HG03558 (cell line): ENCODE results near the gene TP53I11.

Experiments
- ATAC-seq: cut with Tn5 transposase; IDR thresholded peaks from one replicate; pipeline ENCODE4 v1.9.1; 2021; ENCODE audit warnings: moderate number of reproducible peaks; ENCODE audit not compliant: unreplicated experiment; ENCODE audit errors: extremely low read depth

TP53I11 gene

DNA sequence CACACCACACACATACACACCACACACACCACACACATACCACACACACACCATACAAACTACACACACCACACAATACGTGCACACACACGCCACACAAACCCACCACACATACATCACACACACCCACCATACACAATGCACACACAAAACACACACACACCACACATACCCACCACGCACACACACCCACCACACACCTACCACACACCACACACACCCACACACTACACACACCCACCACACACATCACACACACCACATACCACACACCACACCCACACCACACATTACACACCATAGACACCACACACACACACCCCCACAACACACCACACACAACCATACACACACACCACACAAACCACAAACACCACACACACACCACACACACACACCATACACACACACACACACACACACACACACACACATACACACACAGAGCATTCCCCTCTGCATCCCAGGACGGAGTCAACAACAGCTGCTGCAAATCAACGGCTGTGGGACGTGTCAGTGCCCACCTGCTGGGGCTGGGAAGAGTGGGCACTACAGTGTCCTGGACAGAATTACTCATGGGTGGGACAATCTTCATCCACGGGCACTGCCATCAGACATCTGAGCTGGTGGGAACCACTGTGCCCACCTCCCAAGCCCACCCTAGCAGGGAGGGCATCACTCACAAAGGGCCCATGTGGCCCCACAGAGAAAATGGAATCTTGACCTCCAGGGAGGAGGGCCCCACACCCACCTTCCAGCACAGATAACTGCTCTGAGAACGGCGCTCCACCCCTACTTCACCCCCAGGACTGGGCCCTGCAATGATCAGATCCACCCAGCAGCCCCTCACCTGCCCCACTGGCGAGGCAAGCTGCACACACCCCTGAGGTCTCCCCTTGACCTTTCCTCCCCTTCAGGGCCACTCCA is 8.4 kb downstream of the TP53I11 start:
- no peak for ATAC-seq

DNA sequence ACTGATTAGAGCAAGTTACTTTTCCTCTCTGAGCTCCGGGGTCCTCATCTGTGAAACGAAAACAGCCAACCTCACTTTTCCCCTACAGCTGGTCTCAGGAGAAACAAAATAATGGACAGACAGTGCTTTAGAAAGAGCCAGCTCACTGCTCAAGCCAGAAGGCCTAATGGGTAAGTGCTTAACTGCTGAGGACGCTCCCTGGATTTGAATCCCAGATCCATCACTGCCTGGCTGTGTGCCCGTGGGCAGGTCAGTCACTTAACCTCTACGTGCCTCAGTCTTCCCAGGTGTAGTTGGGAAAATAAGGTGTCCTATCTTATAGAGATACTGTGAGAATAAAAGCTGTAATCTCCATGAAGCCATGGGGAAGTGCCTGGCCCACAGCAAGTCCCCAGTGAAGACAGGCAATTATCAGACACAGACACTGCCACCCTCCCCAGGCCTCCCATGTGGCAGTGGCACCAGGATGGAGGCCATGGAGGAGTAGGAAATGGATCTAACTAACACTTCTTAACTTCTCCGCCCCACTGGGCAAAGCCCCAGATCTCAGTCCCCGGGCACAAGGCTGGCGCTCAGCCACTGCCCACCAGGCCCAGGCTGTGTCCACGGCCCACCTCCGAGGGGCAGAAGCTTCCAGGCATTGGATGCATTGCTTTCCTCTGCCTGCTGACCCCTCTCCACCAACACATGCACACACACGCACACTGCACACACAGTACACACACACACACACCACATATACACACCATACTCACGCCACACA is 9.2 kb downstream of the TP53I11 start:
- no peak for ATAC-seq

DNA sequence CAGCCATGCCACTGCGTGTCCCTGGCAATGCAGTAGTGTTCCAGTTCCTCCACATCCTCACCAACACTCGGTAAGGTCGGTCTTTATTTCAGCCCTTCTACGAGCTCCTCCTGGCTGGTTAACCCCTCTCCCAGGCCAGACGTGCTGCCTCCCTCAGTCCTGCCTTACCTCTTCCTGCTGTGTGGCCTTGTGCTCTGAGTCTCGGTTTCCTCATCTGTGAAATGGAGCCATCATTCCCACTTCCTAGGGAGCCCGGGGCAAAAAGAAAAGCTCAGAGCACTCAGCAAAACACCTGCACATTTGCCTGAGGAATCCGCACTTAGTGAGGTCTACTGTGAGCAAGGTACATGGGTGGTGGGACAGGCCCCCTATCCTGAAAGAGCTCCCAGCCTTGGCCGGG is 9.8 kb downstream of the TP53I11 start:
- no peak for ATAC-seq

DNA sequence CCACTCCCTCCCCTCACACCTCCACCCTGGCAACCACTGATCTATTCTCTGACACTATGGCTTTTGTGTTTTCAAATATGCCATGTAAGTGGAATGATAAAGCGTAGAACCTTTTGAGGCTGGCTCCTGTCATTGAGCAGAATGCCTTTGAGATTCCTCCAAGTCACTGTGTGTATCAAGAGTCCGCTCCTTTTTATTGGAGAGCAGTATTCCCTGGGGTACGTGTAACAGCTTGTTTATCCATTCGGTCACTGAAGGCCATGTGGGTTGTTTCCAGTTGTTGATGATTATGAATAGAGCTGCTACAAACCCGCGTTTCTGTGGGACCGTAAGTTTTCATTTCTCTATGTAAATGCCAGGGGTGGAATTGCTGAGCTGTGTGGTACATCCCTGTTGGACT is 10.3 kb downstream of the TP53I11 start:
- ATAC-seq, result no peak

DNA sequence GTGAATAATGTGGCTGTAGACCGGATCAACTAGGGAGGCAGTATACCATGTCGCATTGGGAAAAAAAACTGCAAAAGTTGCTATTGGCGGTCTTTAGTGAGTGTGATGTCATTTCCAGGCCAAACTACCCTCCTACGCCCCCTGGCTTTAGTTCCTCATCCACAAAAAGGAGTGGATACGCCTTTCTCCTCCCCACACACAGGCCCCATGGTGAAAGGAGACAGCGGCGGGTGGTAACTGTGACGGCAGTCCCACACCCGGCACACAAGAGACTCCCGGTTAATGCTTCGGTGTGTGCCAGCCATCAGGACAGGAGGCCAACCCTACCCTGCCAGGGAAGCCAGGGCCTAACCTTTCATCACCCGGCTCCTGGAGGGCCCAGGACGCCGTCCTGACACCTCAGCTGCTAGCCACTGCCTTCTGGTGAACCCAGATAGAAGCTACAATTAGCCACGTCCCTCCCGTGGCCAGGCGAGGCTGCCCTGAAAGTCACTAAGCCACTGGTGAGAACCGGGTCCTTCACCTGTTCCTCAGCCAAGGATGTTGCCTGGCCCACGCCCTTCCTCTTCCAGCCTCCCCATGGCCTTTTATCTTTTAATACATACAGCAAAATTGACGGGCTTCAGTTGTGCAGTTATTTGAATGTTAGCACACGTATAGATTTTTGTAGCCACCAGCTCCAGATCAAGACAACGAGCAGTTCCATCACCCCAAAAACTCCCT is 10.8 kb downstream of the TP53I11 start:
- no peak for ATAC-seq

DNA sequence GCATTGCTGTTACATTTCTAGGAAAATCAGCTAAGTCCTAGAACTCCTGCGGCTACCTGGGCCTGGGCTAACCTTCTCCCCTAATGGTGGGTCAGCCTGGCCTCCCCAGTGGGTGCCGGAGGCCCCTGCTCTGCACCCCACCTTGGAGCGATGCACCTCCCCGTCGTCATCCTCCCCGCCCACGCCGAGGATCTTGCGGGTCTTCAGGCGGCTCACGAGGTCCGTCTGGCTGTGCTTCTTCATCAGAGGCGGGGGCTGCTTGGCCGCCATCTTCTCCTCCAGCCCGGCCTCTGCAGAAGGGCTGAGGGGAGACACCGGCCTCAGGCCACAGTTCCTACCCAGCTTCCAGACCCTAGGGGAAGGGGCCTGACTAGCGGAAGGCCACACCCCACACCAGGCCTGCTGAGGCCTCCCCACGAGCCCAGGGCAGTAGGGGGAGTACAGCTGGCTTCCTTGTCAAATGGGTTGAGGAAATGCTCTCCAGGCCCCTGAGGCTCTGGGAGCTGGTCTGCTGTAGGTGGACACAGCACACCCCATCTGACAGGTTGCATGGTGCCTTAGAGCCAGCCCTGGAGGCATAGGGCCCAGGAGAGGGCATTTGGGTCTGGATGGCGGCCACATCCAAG is 12.5 kb downstream of the TP53I11 start:
- ATAC-seq, result no peak

DNA sequence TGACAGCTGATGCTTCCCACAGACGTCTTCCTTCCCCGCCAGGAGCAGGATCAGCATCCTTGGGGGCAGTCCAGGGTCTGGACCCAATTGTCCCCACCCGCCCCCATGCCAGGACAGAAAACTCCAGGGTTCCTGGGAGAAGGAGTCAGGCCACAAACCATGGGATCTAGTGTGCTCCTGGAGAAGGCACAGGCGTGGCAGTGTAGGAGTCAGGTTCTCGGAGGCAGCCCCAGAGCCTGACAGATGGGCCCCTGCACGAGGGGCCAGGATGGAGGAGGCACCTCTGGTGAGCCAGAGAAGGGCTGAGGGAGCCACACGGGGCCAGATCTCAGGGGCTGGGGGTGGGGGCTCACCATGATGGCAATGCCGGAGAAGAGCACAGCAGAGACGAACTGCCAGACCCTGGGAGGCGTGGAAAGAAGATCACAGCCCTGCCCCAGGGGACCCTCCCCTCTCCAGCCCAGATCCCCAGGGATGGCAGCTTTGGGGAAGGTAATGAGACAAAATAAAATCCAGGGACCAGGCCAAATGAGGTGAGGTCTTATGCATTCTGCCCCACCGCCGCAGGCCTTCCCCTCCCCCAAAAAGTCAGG is 13.6 kb downstream of the TP53I11 start:
- ATAC-seq, result no peak

DNA sequence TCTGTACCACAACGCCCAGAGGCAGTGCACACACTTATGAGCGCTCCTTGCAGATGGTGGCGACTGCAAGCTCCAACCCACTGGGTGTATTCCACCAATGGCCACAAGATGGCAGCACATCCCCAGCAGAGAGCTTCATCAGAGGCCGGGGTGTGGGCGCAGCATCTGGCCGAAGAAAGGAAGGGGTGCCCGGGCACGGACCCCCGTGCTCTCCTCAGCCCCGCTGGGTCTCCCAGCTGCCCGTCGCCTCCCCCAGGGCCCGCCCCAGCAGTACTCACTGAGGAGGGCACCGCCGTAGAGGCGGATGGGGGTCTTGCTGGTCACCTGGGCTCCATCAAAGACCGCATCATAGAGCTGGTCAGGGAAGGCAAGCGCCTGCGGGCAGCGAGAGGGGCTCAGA is 14.2 kb downstream of the TP53I11 start:
- ATAC-seq, result no peak

DNA sequence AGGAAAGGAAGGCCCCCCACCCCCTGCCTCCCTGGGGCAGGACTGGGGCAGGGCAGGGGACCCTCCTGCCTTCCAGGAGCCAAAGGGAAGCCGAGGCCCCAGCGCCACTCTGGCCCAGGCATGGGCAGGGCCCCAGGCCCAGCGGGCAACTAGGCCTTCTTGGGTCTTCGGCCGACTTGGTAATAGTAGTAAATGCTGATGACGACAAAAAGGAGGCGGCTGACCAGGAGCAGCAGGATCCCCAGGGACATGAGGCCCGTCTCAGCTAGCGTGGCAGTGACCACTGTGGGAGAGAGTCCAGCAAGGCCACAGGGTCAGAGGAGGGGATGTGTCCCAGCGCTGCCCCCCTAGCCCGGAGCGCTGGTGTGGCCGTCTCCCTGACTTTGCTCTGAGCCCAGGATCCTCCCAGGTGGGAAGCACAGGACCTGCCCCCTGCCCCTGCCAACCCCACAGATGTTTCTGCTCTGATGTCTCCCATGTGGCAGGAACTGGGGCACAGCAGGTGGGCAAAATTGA is 15.9 kb downstream of the TP53I11 start:
- no peak for ATAC-seq

DNA sequence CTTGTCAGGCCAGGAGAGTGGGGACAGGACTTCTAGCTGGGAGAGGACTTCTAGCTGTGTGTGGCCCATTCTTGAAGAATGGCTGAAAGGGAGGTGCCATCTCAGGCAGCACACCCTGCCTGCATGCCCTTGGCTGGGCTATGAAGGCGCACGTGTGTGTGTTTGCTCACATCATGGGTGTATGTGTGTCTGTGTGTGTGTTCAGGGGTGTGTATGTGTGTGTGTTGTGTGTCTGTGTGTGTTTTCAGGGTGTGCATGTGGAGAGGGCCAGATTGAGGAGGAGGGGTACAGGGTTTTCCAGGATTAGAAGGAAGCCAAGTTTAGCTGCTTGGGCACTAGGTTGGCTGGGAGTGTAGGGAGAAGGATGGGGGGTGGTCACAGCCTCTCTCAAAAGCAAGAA is 16.6 kb downstream of the TP53I11 start:
- no peak for ATAC-seq

DNA sequence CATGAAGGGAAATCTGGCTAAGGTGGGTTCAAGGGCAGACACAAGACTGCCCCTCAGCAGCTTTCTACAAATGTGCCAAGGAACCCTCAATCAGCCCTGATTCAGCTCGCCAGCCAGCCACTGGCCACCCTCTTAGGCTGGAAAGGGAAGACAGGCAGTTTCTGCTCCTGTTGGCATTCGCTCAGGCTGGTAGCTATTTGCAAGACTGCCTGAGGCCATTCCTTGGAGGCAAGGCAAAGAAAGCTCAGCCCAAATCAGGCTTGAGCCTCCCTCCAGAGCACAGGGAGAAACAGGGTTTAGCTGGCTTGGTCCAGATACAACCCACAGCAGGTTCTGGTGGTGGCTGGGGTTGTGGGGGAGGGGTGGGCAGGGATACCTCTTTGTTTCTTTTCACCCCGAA is 19.2 kb downstream of the TP53I11 start:
- no peak for ATAC-seq

DNA sequence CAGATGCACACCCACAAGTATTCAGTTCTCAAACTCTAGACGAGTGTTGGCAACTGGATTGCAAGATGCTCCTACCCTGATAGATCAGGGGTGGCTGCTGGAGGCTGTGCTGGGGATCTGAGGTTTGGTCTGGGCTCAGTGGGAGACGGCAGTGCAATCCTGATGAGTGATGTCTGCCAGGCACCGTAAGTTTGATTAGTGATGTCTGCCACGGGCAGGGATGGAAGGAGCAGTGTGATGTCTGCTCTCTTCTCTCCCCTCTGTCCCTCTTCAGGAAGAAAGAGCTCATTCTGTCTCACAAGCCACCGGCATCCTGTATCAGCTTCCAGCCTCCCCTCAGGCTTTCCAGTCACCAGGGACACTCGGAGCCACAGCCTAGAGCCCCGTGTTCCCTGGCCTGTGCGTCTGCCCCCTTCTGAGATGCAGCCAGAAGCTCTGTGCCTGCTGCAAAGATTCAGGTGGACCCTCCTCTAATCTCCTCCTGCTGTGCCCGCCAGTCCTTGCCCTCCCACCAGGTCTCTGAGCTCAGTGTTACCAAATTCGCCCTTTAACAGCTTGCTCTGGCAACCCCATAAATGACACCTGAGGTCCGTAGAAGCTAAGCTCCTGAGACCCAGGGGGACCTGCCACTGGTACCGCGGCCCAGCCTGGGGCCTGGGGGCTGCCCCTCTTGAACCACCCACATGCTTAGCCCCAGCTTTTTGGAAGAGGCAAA is 19.9 kb downstream of the TP53I11 start:
- ATAC-seq, result no peak

DNA sequence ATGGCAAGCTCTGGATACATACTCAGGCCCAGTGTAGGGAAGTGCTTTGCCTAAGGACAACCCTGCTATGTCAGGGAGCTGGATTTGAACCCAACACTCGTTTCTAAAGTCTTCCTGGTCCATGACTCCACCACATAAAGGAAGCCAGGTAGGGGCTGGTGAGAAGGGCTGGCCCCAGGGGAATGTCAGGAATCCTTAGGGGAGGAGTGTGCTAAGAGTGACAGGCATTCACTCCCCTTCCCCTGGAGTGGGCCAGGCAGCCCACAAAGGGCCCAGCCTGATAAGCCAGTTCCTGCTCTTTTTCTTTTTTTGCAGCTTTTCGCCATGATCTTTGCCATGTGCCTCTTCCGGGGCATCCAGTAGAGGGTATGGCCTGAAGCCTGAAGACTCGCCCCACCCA is 21.9 kb downstream of the TP53I11 start:
- no peak for ATAC-seq

DNA sequence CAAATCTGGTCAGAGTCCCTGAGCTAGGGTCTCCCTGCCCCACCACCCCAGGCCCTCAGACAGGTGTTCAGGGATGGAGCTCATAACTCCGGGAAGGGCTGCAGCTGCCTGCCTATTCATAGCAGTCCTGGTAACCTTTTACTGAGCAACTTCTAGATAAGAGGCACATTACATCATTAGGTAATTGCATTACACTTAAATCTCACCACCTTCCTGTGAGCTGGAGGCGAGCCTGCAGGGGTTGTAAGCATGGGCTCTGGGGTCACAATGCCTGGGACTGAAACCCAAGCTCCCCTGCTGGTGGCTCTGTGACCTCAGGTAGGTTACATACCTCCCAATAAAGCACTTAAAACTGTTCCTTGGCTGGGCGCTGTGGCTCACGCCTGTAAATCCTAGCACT is 22.5 kb downstream of the TP53I11 start:
- ATAC-seq, result no peak

DNA sequence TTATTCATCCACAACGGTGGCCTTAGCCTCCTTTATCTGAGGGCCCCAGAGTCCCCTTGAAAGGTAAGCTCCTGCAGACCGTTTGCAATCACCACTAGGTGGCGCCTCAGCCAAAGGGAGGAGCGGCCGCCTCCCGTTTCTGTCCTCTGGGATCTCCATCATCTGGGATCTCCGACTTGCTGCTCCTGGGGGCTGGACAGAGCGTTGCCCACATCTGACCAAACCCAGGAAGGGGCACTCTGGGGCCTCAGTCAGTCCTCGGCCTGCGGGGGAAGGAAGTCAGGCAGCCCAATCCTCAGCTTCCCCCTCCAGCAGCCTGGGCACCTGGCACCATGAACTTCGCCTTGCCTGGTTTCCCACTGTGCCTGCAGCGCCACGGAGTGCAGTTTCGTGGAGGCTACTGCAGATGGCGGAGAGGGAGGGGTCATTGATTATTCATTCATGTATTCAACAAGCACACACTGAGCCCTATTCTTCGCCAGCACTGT is 23.5 kb downstream of the TP53I11 start:
- ATAC-seq, result no peak

DNA sequence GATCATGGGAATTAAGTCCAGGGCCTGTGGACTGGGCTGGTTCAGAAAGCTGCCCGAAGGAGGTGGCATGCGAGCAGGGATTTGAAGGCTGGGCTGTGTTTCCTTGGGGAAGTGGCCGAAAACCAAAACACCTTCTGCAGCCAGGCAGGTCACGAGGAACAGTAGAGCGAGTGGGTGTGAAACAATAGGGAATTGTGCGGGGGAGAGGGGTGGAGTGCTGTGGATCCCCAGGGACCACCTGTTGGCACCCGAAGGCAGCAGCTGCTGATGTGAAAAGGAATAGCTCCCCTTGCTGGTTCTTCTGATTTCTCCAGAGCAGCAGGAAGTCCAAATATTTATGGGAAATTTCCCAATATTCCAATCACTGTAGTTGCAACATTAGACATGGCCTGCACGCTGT is 24.6 kb downstream of the TP53I11 start:
- no peak for ATAC-seq

DNA sequence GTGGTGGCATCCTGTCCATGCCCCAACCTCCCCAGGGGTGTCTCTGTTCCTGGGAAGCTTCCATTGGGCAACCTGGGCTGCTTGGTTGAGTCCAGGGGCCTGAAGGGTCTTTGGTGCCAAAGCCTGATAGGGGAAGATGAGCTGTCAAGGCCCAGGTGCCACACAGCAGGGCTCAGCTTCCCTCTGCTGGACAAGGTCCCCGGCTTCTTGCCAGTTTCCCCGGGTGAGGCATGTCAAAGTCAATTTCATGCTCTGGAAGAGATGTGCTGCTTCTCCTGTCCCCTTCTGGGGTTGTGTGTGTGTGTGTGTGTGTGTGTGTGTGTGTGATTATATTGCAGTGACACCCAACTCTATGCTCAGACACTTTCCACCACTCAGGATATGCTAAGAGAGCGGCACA is 26.9 kb downstream of the TP53I11 start:
- ATAC-seq, result no peak

DNA sequence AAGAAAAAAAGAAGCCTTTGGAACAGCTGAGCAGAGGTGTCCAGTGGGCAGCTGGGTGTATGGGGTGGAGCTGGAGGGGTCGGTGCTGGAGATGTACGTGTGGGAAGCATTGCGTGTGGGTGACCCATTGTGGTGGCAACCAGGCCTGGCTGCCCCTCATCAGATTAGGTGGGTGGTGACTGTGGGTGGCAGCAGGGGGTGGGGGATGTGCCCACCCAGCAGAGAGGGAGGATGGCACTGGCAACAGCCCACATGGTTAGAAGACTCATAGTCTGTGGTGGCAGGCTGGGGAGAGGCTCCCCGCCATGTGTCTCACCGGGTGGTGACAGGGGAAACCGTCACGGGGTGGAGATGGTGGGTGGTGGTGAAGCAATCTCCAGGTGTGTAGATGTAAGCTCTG is 27.6 kb downstream of the TP53I11 start:
- ATAC-seq, result no peak

DNA sequence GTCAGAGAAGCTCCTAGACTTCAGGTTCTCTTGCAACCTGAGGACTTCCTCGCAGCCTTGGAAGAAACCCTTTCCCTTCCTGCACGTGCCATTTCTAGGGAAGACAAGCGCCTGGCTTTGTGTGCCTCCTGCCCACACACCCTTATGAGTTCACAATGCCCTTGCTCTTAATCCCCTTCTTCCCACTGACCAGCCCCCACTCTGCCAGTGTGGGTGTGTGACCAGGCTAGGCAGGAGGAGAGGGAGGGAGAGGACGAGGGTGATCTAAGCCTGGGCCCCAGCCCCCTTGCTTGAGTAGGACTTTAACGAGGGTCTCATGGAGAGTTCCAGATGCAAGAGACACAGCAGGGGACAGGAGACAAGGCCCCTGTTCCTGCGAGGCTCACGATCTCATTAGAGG is 30.2 kb downstream of the TP53I11 start:
- ATAC-seq, result no peak
